ENCODE measurements around the gene BCAT1. TPM values are rescaled to one million over a fixed set of nuclear protein-coding genes. Genes with fewer than 3 reads are reported as not detected.

Gene BCAT1
- total and polyA plus RNA-seq, 2 donors (not counting 3 experiments of a cell fraction or from before 2014, with no cell fraction given), result 21.6 to 267 TPM

DNA sequence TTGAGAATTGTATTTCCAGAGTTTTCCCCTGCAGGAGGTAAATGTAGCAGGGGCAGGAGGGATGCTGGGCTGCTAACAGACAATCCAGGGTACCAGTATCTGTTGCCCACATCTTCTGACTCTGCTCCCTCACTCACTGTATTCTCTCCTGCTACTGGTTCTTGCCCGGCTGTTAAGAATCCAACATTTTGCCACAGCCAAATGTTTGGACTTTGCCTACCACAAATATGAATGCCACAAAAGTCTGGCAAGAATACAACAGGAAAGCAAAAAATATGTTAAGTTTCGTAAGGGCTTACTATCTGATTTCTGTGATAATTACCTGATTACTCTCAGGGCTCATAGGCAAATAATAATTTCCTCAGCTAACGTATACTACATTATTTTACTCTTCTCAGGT lies 160.0 kb downstream of the BCAT1 start:
- TF ChIP-seq, protein P1, sequence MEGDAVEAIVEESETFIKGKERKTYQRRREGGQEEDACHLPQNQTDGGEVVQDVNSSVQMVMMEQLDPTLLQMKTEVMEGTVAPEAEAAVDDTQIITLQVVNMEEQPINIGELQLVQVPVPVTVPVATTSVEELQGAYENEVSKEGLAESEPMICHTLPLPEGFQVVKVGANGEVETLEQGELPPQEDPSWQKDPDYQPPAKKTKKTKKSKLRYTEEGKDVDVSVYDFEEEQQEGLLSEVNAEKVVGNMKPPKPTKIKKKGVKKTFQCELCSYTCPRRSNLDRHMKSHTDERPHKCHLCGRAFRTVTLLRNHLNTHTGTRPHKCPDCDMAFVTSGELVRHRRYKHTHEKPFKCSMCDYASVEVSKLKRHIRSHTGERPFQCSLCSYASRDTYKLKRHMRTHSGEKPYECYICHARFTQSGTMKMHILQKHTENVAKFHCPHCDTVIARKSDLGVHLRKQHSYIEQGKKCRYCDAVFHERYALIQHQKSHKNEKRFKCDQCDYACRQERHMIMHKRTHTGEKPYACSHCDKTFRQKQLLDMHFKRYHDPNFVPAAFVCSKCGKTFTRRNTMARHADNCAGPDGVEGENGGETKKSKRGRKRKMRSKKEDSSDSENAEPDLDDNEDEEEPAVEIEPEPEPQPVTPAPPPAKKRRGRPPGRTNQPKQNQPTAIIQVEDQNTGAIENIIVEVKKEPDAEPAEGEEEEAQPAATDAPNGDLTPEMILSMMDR (IDR thresholded peaks at IDR 0.05; ENCODE audit: extremely low read depth in 1 of 2, insufficient read depth in 1 of 2, low read depth in 1 of 2, low read length in 2 of 2), result no peak
- TF ChIP-seq MYC (IDR thresholded peaks at IDR 0.05; ENCODE audit: low read depth, low read length) (no peak), EZH2 (IDR thresholded peaks at IDR 0.05; ENCODE audit: borderline replicate concordance, low read depth, low read length, severe bottlenecking) (no peak), POLR2A (IDR thresholded peaks at IDR 0.05; ENCODE audit: low read depth, low read length) (no peak), POLR2AphosphoS5 (IDR thresholded peaks at IDR 0.05; ENCODE audit: insufficient read depth, low read depth, low read length) (no peak), FOS (IDR thresholded peaks at IDR 0.05; ENCODE audit: borderline replicate concordance, insufficient read depth, low read length) (no peak), JUN (IDR thresholded peaks at IDR 0.05; ENCODE audit: borderline replicate concordance, insufficient read depth, insufficient read length, low read depth) (no peak)
- TF ChIP-seq, protein P2, sequence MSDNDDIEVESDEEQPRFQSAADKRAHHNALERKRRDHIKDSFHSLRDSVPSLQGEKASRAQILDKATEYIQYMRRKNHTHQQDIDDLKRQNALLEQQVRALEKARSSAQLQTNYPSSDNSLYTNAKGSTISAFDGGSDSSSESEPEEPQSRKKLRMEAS (IDR thresholded peaks at IDR 0.05; ENCODE audit: insufficient read depth, insufficient read length), result no peak
- H3K4me1 ChIP-seq (ENCODE audit: control insufficient read depth, extremely low read depth, insufficient read depth, low read length), result no peaks in the 10 kb centered on the region
- H3K9me3 ChIP-seq (replicated peaks; ENCODE audit: control insufficient read depth, insufficient read depth, low read length), result no peaks in the 10 kb centered on the region
- no peaks in the 10 kb centered on the region for H3K9me1 ChIP-seq (replicated peaks; ENCODE audit: control insufficient read depth, extremely low read depth, insufficient read depth, low read length)
- BruUV-seq (replicated peaks), result no TSS peak
- H3K4me3 ChIP-seq (replicated peaks in 1 of 3; ENCODE audit: insufficient read depth in 1 of 3, low read depth in 1 of 3, low read length in 3 of 3), result no peak overlapping the region
- no peak for FAIRE-seq
- H4K20me1 ChIP-seq (replicated peaks; ENCODE audit: control insufficient read depth, extremely low read depth, insufficient read depth, low read length), result no peaks in the 10 kb centered on the region
- H3K27ac ChIP-seq (ENCODE audit: insufficient read depth, low read depth, low read length), result no peak overlapping the region
- CTCF ChIA-PET, result interaction anchor here (0.6 to 1.6 kb wide), 2 partner anchors 11 to 19 kb away, joined by 3 read pairs; no protein-coding TSS in a partner anchor
- no peaks in the 10 kb centered on the region for H3K79me2 ChIP-seq (ENCODE audit: control insufficient read depth, insufficient read depth, low read length)
- dilution Hi-C loops (cut with MboI; ENCODE audit: extremely low pct_ligation_motif_present, low sequenced_read_pairs), result no loop called here
- DNase-seq (ENCODE audit: low read depth, low spot score), result no peak
- POLR2A ChIA-PET, result no interaction called here
- no peak overlapping the region for H2AFZ ChIP-seq (ENCODE audit: low read depth, low read length)
- peaks cover 0 to 5% of the 10 kb centered on the region in 2 experiments for H3K27me3 ChIP-seq (ENCODE audit: control insufficient read depth in 2 of 2, insufficient read depth in 2 of 2, low read length in 2 of 2)
- H3K36me3 ChIP-seq (ENCODE audit: control insufficient read depth in 2 of 2, extremely low read depth in 1 of 2, insufficient read depth in 2 of 2, low read length in 2 of 2), result no peaks in the 10 kb centered on the region
- H3K4me2 ChIP-seq (ENCODE audit: insufficient read depth, low read length), result no peak overlapping the region
- H3K9ac ChIP-seq (replicated peaks; ENCODE audit: extremely low read depth, insufficient read depth, low read length), result no peak overlapping the region
- intact Hi-C loops (cut with micrococcal nuclease), result no loop called here
